ENCODE data around the gene CDKN1A. TPM values are rescaled to one million over a fixed set of nuclear protein-coding genes. Genes with fewer than 3 reads are reported as not detected.
A peak's percentile ranks its signal among the peaks of the same experiment; 100 is the strongest.

The CDKN1A gene
- total RNA-seq, 3 donors from 2014 or later, result 181 to 381 (median 255) TPM

DNA sequence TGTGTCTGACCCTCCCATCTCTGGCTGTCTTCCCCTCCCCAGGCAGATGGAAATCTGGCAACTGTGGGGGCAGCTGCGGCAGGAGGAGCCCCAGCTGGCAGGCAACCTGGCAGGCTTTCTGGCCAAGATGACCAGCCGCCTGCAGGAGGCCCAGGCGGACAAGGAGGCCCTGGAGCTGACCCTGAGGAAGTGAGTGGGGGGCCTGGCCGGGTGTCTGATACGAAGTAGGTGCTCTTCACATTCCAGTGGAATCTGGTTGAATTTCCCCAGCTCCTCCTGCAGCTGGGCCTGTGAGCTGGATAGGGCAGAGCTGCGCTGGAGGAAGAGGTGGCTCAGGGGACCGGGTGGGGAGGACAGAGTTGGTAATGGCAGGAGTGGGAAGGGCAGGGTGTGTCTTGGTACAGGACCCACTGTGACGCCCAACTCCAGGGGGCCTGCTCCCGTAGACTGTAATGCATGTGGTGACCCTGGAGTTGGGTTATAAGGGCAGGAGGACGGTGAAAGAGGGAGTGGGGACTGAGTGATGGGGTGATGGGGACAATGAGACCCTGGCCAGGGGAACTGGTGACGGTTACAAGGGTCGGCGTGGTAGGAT is 38.8 kb downstream of the CDKN1A start:
- no peak for DNase-seq
- intact Hi-C loops (cut with DNase I, micrococcal nuclease), result no loop called here
- peaks cover 5% of the 10 kb centered on the region for H3K4me1 ChIP-seq (ENCODE audit: low read depth)
- H3K36me3 ChIP-seq (ENCODE audit: low read depth), result no peaks in the 10 kb centered on the region
- no peak for ATAC-seq
- no peaks in the 10 kb centered on the region for H3K9me3 ChIP-seq
- H3K4me3 ChIP-seq, result no peak overlapping the region
- TF ChIP-seq, protein P1, sequence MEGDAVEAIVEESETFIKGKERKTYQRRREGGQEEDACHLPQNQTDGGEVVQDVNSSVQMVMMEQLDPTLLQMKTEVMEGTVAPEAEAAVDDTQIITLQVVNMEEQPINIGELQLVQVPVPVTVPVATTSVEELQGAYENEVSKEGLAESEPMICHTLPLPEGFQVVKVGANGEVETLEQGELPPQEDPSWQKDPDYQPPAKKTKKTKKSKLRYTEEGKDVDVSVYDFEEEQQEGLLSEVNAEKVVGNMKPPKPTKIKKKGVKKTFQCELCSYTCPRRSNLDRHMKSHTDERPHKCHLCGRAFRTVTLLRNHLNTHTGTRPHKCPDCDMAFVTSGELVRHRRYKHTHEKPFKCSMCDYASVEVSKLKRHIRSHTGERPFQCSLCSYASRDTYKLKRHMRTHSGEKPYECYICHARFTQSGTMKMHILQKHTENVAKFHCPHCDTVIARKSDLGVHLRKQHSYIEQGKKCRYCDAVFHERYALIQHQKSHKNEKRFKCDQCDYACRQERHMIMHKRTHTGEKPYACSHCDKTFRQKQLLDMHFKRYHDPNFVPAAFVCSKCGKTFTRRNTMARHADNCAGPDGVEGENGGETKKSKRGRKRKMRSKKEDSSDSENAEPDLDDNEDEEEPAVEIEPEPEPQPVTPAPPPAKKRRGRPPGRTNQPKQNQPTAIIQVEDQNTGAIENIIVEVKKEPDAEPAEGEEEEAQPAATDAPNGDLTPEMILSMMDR (IDR thresholded peaks at IDR 0.05), result no peak

DNA sequence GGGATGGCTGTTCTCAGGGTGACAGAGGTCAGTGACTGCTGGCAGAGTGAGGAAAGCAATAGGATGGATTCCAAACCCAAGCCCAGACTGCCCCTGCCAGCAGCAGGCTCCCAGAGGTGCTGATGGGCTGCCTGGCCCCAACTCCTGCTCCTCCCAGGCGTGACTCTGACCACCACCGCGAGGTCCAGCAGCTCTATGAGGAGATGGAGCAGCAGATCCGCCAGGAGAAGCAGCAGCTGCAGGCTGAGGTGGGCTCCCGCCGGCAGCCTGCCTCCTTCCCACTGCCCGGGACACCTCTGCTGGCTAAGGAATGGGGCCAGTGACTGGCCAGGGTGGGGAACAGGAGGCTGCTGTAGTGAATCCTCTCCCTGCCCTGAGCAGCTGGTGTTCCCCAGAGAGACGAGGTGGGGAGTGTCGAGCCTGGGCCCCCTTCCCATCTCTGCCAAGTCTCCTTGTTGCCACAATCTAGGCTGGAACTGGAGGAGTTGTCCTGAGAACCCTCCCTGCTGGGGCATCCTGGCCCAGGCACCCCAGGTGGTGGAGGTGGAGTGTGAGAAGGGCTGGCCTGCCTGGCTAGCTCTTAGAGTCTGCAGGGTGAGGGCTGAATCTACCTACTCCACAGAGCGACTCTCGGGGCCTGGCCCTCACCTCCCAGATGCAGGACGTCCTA is 39.5 kb downstream of the CDKN1A start:
- no peaks in the 10 kb centered on the region for H3K9me3 ChIP-seq
- intact Hi-C loops (cut with DNase I, micrococcal nuclease), result no loop called here
- TF ChIP-seq, protein P1 (IDR thresholded peaks at IDR 0.05), result no peak
- no peaks in the 10 kb centered on the region for H3K36me3 ChIP-seq (ENCODE audit: low read depth)
- no peak overlapping the region for H3K4me3 ChIP-seq
- peaks cover 5% of the 10 kb centered on the region for H3K4me1 ChIP-seq (ENCODE audit: low read depth)
- no peak for ATAC-seq
- no peak for DNase-seq

DNA sequence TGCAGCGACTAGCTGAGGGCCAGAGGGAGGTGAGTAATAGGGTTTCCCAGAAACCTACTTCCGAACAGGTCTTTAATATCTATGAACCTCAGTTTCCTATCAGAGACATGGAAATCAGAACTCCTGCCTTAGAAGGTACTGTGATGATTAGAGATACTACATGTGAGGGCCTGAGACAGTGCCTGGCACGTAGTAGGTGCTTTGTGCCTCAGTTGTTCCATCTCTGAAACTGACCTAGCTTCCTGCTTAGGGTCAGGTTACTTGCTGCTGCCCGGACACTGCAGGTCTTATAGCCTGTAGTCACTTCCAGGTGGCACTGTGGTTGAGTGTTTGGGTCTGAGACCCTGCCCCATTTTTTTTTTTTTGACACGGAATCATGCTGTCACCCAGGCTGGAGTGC is 40.0 kb downstream of the CDKN1A start:
- Histone ChIP-seq H3K36me3 (ENCODE audit: low read depth) (no peaks in the 10 kb centered on the region), H3K9me3 (no peaks in the 10 kb centered on the region), H3K4me1 (ENCODE audit: low read depth) (peaks cover 5% of the 10 kb centered on the region), H3K4me3 (no peak overlapping the region)
- TF ChIP-seq, protein P1 (IDR thresholded peaks at IDR 0.05), result no peak
- intact Hi-C loops (cut with DNase I, micrococcal nuclease), result no loop called here
- ATAC-seq (no peak), DNase-seq (no peak)

DNA sequence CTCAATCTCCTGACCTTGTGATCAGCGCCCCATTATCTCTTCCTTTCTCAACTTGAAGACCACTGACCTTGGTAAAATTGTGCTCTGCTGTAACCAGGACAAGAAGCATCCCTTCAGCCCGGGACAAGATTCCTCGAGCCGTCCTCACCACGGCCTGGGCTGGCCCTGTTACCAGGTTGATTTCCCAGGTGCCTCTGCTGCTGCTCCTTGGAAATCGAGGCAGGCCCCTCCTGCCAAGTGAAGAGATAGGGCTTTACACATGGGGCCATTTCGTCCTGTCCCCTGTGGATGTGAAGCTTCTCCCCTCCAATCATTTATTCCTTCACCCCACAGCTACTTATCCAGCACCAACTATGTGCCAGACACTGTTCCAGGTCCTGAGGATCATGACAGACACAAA is 40.6 kb downstream of the CDKN1A start:
- no peak for DNase-seq
- intact Hi-C loops (cut with DNase I, micrococcal nuclease), result no loop called here
- ATAC-seq, result no peak

DNA sequence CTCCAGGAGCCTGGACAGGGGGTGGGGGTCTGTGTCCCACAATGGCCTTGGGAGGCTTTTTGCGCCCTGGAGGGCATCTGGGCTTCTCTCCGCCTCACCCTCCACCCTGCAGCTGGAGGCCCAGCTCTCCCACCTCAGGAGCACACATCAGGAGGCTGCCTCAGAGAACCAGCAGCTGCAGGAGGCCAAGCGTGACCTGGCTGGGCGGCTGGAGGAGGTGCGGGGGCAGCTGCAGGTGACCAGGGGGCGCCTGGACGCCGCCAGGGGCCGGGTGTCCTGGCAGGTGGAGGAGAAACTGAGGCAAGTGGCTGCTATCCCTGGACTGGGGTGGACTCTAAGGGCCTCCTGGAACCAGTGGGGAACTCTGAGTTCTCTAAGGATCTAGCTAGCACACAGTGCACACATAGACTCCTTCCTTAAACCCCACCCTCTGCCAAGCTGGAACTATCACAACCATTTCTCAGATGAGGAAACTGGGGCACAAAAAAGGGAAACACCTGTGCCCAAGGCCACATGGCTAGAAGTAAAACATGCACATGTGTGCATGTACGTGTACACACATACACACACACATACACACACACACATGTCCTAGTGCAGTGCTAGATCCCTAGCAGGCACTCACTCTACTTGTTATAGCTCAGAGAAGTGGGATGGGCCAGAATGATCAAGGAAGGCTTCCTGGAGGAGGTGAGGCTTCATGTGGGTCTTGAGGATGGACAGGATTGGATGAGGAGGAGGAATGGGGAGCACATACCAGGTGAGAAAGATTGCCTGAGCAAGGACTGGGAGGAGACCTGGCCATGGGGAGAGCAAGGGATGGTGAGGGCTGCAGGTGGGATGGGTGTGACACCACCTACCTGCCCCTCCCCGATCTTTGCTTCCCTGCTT is 42.0 kb downstream of the CDKN1A start:
- DNase-seq (no peak), ATAC-seq (peak; percentile 17)
- TF ChIP-seq, protein P1 (IDR thresholded peaks at IDR 0.05), result no peak
- Histone ChIP-seq H3K4me3 (no peak overlapping the region), H3K4me1 (ENCODE audit: low read depth) (peaks cover 5% of the 10 kb centered on the region), H3K9me3 (no peaks in the 10 kb centered on the region), H3K36me3 (ENCODE audit: low read depth) (no peaks in the 10 kb centered on the region)
- intact Hi-C loops (cut with DNase I, micrococcal nuclease), result no loop called here

More for the DNA sequence above, 40.6 kb downstream of the CDKN1A start:
- TF ChIP-seq, protein P1 (IDR thresholded peaks at IDR 0.05), result no peak
- no peaks in the 10 kb centered on the region for H3K36me3 ChIP-seq (ENCODE audit: low read depth)
- H3K9me3 ChIP-seq, result no peaks in the 10 kb centered on the region
- H3K4me3 ChIP-seq, result no peak overlapping the region
- peaks cover 5% of the 10 kb centered on the region for H3K4me1 ChIP-seq (ENCODE audit: low read depth)

Data from mucosa of descending colon (tissue), 3 donors.